ENCODE results near the gene GGCT.
"Not testable (repeated sequence)": the region's sequence is repeated elsewhere in the genome, so short reads cannot be mapped to it uniquely, and the experiment has no call there.

GGCT gene

GRCh38 chr7:30514776-30515175 lies 10.1 kb upstream of the GGCT start:
- no peak for DNase-seq

DNA sequence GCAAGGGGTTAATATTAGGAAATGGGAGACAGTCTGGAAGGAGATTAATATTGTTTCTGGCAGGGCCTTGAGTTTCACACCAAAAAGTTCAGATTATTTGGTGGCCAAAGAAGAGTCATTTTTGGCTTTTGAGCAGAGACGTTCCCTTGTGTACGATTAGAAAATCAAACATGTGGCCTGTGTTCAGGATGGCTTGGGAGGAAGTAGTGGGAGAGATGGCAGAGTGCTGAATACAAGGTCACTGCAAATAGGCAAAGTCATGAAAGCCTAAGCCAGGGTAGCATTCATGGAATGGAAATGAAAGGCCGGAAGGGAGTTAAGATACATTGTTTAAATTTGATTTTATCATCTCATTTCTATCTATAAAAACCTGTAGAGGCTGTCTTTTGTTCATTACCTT lies 9.5 kb upstream of the GGCT start:
- DNase-seq, result no peak

- DNase-seq, result no peak
Observed at GRCh38 chr7:30513762-30514161, 9.1 kb upstream of the GGCT start.

GRCh38 chr7:30511973-30512662 lies 7.5 kb upstream of the GGCT start:
- no peak for DNase-seq

GRCh38 chr7:30511494-30511893 lies 6.9 kb upstream of the GGCT start:
- no peak for DNase-seq

- DNase-seq, result peak; percentile 23 to 45
Observed at GRCh38 chr7:30510124-30511075, 5.8 kb upstream of the GGCT start.

GRCh38 chr7:30509171-30509857 lies 4.7 kb upstream of the GGCT start:
- not testable (repeated sequence) for DNase-seq

- not testable (repeated sequence) for DNase-seq
Observed at GRCh38 chr7:30507346-30507900, 2.8 kb upstream of the GGCT start.

DNA sequence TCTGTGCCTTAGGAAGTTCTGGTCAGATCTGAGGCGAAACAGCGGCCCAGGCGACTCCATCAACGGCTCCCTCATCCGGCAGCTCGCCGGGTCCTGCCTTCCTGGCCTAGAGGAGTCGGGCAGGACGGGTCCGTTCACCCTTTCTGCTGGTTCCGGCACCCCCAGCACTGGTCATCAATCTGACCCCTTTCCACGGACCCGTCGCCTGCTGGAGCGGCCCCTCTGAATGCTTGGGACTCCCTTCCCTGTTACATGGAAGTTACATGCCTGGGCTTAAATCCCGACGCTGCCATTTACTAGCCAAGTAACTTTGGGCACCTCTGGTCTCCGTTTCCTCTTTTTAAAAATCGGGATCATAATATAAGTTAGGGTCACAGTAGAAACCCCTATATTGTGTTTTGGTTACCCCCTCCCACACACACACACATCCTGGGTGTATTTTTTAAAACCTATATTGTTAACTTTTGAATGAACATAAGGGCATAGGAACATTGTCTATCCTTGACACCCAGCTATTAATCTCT lies 607 bp upstream of the GGCT start:
- DNase-seq, result no peak

- no peak for DNase-seq
Observed at GRCh38 chr7:30503274-30504212, 1.1 kb downstream of the GGCT start.

- no peak for DNase-seq
Observed at GRCh38 chr7:30502470-30503251, 2.0 kb downstream of the GGCT start.

GRCh38 chr7:30501264-30501663 lies 3.4 kb downstream of the GGCT start:
- no peak for DNase-seq

DNA sequence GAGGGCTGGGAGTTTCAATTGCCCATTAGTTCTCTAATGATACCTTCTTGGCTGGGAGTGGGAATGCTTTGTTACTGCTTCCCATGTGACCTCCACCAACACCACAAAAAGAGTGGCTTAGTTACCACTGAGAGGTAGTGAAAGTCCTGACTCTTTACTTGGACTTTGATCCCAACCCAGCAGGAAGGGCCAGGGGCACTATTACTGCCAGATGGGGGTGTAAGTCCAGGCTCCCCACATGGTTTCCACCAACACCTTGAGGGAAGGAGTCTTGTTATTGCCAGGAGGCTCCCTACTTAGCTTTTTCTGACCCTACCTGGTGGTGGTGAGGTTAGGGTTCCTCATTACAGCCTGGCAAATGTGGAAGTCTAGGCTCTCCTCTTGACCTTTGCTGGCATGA lies 11.4 kb downstream of the GGCT start:
- no peak for DNase-seq

DNA sequence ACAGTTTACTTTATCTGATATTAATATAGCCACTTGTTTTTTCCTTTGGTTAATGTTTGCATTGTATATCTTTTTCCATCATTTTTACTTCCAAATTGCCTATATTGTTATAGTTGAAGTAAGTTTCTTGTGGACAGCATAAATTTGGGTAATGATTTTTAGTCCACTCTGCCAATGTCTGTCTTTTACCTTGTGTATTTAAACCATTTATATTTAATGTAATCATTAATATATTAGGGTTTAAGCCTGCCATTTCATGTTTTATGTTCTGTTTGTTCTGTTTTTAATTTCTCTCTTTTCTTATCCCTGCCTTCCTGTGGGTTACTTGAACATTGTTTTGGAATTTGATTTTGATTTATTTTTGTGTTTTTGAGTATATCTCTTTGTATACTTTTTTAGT lies 13.2 kb downstream of the GGCT start:
- no peak for DNase-seq

- DNase-seq, result no peak
Observed at GRCh38 chr7:30487371-30487770, 17.3 kb downstream of the GGCT start.

DNA sequence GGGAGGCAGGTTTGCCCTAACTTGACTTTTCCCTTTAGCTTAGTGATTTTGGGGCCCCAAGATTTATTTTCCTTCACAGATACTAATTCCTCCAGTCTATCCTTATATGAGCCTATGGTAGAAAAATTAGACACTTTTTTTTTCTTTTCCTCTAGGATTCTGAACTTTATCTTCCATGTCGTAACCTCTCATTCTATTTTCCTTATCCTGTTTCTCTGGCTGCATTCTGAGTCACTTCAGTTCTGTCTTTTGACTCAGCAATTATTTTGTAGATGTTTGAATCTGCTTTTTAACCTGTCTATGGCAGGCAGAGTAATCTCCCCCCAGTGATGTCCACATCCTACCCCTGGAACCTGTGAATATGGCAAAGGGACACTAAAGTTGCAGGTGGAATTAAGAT lies 19.0 kb downstream of the GGCT start:
- DNase-seq, result no peak

DNA sequence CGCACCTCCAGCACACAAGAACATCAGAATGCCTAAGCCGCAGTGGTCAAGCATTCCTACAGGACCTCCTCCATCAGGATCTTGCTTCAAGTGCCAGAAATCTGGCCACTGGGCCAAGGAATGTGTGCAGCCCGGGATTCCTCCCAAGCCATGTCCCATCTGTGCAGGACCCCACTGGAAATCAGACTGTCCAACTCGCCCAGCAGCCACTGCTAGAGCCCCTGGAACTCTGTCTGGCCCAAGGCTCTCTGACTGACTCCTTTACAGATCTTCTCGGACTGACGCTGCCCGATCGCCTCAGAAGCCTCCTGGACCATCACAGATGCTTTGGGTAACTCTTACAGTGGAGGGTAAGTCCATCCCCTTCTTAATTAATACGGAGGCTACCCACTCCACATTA lies 23.2 kb downstream of the GGCT start:
- DNase-seq, result not testable (repeated sequence)

GRCh38 chr7:30479202-30480120 lies 25.2 kb downstream of the GGCT start:
- peak in 1 of 2 donors; percentile 66 for DNase-seq

- peak; percentile 54 to 59 for DNase-seq
Observed at GRCh38 chr7:30478349-30479201, 26.1 kb downstream of the GGCT start, which contains the start of gene NOD1. Gene NOD1, minus strand, starts transcription at chr7:30478784. Its CDS starts 21,863 bp downstream, at chr7:30456921.

All from CD4-positive, alpha-beta T cell treated with Interleukin-4 for 1 hour (primary cell).